B cell (primary cell): ENCODE data around the gene TENM3.

ENCODE experiments used
- CTCF ChIP-seq: fragments of 200-600 bp; IDR thresholded peaks from one replicate; pipeline ENCODE4 v1.8.0; 2022; ENCODE audit warnings: antibody characterized with exemption, mild to moderate bottlenecking
- EZH2 ChIP-seq: IDR thresholded peaks from 2 replicates; pipeline ENCODE4 v1.6.1; 2012; ENCODE audit warnings: borderline replicate concordance, low read depth, mild to moderate bottlenecking, moderate library complexity, low read length; ENCODE audit not compliant: insufficient read depth, poor library complexity, severe bottlenecking

DNA sequence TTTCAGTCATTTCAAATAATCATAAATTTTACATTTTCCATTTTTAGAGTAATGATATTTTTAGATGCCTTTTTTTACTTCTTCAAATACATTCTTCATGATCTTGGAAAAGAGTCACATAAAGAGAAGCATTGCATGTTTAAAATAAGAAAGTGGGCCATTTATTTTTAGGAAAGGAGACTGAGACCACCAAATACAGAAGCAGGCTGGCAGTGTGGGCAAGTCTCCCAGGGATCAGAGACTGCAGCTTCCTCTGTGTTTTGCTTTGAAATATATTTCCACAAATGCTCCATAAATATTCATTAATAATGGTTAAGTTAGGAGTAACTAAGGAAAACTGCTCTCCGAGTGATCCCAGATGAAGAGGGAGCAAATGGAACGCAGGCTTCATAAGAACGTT, 397.3 kb downstream of the TENM3 start:
- no peak for TF ChIP-seq CTCF
- no peak for TF ChIP-seq EZH2
